HS-27A (cell line): ENCODE measurements around the gene OR10J1.
A peak's percentile ranks its signal among the peaks of the same experiment; 100 is the strongest.
"Not testable (repeated sequence)": the region's sequence is repeated elsewhere in the genome, so short reads cannot be mapped to it uniquely, and the experiment has no call there.

Experiments used
- DNase-seq: peaks from one replicate; pipeline ENCODE4 v3.0.0-alpha.2; 2012; ENCODE audit warnings: low read depth, missing footprints

OR10J1 gene

GRCh38 chr1:159439422-159439821 lies at the start of gene OR10J1:
TSS of gene OR10J1 (plus strand) at chr1:159439722. CDS start at chr1:159439792, 70 bp downstream.
- DNase-seq: no peak

DNA sequence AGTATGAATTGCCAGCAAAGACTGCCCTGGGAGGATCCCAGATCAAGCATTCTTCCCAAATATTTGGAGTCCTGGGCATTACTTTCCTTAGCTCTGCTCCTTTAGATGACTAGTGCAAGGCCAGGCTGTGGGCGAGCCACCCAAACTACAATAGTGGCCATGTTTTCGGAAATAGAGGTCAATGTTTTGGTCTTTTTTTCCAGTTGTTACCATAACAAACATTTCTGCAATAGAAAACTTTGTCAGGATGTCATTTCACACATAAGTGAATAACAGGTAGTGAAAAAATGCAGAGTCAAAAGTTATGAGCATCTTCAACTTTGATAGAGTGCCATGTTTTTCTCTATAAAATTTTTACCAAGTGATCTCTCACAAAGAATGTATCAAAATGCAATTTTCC lies 32.7 kb upstream of the OR10J1 start:
- no peak for DNase-seq

GRCh38 chr1:159408862-159409400 lies 30.6 kb upstream of the OR10J1 start:
- DNase-seq: no peak

DNA sequence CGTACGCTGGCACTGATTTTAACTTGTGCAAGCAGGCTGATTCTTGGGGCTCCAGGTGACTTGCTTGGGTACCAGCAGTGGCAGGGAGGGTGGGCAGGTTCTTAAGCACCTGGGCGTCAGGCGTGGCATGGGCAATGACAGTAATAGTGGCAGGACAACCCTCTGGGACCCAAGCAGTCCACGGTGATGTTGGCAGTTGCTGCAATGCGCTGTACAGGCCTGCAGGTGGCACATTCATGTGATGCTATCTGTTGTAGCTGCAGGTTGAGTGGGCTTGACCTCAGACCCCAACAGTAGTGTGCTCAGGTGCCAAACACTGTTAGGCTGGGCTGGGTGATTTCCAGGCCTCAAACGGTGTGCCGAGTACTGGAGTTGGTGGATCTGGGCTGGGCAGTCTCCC lies 17.7 kb upstream of the OR10J1 start:
- DNase-seq: no peak

DNA sequence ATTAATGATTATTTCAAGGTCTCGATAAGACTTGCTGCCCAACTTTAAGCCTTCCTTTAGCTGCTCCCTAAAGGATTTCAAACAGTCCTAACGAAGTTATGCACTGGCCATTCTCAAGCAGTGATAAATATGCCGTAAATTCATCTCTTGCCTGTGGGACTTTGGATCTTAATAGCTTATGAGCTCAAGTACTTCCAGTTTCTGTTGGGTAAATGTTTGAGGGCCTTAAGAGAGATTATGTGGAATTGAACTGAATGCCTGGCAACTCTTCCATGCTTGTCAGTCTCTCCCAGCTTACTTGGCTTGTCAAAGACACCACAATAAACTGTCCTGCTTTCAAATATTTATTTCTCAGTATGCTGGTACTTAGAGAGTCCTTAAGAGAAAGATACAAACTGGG lies 11.0 kb upstream of the OR10J1 start:
- peak; percentile 9 for DNase-seq

DNA sequence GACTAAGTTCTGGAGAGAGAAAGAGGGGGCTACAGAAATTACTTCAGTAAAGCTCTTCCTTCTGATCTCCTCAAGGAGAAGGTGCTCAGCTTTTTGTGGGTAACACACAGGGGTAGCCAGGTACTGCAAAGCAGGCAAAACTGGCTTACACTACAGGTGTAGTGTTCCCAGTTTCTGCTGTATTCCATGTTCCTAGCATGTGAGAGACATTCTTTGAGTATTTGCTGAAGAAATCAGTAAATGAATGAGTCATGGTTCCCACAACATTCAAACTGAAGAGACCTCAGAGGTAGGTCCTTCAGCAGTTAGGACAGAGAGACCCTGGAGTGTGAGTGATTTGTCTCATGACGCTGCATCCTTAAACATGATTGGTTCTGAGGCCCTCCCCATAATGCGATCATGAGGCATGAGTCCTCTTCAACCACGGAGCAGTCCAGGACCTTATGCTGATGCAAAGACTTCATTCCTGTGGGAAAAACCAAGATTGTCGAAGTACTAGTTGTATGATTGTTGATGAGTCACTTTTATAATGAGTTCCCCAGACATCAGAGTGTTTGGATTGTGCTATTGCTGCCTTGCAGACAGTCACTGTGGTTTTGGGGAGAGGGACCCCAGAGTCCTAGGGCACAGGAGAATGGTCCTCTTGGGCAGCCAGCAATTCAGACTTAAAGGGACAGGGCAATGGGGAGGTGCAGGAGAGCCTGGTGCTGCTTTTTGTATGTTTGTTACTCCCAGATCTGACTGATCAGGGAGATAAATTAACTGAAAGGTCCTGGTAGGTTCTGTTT lies 10.3 kb upstream of the OR10J1 start:
- DNase-seq: peak; percentile 92

DNA sequence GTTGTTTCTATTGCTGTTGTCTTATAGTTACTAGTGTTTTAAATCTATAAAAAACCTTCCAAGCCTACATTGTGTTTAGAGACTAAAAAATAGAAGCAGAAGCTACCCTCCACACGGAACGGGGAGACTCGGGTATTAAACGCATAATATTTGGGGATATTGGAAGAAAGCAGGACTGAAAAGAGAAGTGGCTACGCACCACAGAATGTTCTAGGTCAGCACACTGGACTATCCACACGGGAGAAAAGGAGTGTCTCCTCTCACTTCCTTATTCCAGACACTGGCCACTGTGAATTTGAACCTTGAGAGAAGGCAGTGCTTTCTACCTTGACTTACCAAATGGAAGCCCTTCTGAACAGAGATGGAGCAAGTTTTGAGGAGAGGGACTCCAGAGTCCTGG lies 8.5 kb upstream of the OR10J1 start:
- no peak for DNase-seq

DNA sequence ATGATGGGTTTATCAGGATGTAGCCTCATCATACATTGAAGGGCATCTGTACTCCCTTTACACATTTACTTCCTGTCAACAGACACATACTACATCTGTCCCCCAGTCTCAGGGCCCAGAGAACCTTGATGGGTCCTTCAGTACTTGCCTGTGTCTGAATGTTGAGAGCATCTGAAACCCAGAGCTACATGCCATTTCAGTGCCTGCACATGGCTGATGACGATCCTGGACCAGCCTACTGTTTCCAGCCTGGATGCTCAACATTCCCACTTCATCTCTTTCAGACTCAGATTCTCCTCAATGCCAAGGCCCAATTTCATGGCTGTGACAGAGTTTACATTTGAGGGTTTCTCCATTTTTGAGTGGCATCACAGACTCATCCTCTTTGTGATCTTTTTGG lies 7.6 kb upstream of the OR10J1 start, which contains the start of gene OR10J4:
OR10J4 (plus strand) TSS at position 301 of the 400 bp plus-strand sequence.
- no peak for DNase-seq

- DNase-seq: no peak
These were observed 3.1 kb upstream of the OR10J1 start for GRCh38 chr1:159436469-159436868.

- no peak for DNase-seq
These were observed 1.8 kb downstream of the OR10J1 start for GRCh38 chr1:159441360-159441759.

DNA sequence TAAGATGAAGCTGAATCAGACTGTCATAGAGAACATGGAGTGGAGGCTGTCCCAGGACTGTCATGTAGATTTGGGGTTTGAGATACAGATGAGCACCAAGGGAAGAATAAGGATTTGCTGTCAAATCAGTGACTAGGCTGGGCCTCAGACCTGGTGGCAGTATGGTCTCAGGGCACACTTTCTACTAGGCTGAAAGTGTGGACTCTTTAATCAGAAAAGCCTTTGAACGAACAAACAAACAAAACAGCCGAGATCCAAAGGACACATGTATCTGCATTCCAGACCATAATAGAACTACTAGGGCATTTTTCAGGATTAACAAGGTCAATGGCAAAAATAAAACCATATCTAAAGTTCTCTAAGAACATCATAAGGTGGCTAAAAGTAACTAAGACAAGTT lies 2.9 kb downstream of the OR10J1 start:
- no peak for DNase-seq

DNA sequence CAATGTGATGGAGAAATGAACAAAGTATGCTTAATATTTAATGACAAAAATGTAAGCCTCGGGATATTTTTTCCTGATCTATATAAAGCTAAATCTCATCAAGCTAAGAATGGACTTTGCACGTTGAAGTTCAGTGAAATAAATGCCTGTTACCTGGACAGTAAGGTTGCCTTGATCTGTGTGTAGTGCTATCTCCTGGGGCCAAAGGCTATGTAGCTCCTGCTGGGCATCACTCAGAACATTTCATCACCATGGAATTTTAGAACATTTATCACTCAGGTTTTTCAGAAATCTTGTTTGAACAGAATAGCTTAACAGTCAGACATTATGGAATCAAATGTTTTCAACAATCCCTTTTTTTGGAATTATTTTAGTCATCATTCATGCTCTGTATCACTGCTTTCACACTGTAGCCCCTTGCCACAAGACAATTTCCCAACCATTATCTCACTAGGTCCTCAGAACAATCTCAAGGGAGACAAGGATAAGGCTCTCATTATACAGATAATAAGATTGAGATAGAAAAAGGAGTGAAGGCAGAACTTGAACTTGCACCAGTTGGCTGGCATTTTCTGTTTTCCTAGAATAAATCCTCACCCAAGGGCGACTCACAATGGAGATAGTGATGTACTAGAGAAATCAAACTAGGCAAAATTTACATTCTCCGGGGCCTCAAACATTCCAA lies 3.7 kb downstream of the OR10J1 start:
- no peak for DNase-seq

DNA sequence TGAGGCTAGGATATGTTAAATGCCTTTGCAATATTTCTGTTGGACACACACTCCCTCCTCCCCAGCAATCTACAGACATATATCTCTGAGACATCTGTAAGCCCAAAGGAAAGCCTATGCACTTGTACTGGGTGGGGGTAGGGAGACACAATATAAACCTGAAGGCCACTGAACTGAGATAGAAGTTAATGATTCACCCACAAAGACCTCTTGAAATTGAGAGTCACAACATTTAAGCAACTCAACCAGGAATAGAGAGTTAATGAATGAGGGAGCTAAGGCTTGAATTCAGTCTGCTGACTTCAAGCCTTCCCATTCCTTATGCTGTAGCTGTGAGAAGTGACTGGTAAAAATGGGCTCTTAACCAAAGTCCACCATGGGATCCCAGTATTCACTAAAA lies 5.0 kb downstream of the OR10J1 start:
- DNase-seq: no peak

DNA sequence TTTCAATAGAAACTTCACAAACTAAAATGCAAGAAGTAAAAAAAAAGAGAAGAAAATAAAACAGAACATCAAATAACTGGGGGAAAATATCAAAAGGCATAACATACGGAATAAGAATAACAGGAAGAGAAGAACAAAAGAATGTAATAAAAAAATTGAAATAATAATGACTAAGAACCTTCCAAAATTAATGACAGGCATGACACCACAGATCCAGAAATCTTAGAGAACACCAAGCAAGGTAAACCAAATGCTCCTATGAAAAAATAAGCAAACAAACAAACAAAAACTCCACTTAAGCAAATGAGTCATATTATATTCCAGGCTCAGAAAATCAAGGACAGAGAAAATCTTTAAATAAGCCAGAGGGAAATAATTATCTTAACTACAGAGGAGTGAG lies 8.7 kb downstream of the OR10J1 start:
- no peak for DNase-seq

GRCh38 chr1:159449605-159450004 lies 10.1 kb downstream of the OR10J1 start:
- DNase-seq: not testable (repeated sequence)

GRCh38 chr1:159459551-159459950 lies 20.0 kb downstream of the OR10J1 start:
- DNase-seq: no peak

- DNase-seq: no peak
These were observed 25.7 kb downstream of the OR10J1 start for GRCh38 chr1:159465191-159465603.

DNA sequence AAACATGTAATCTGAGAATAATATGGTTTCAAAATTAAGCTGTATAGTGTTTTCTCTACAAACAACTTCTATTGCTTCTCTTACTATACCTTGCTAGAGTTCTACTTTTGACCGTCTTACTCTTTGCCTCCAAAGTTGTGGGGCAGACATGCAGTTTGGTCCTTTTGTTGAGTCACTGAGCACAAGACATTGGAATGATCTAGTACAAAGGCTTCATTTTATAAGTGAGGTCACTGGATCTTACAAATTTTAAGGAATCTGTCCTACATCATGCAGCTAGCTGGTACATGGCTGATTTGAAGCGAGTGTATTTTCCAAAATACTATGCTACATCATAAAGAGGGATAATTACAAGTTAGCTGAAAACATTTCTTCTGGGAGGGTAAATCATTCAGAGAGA lies 28.8 kb downstream of the OR10J1 start:
- DNase-seq: no peak

- no peak for DNase-seq
These were observed 30.5 kb downstream of the OR10J1 start for GRCh38 chr1:159469921-159470533.

DNA sequence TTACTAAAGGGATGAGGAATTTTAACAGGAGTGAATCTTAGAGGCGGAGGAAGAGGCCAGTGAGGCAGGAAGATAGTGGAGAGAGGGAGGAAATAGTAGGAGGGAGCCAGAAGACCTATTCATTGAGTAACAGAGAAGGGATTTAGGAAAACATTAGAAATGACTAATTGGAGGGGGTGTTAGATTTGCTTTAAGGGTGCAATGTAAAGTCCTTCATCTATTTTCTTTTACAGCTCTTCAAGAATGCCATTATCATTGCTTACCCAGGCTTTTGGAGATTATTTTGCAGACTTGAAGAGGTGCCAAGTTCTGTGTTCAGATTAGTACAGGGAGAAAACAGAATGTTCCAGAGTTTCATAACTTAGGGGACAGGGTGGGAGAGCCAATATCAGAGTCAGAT lies 33.8 kb downstream of the OR10J1 start:
- no peak for DNase-seq

DNA sequence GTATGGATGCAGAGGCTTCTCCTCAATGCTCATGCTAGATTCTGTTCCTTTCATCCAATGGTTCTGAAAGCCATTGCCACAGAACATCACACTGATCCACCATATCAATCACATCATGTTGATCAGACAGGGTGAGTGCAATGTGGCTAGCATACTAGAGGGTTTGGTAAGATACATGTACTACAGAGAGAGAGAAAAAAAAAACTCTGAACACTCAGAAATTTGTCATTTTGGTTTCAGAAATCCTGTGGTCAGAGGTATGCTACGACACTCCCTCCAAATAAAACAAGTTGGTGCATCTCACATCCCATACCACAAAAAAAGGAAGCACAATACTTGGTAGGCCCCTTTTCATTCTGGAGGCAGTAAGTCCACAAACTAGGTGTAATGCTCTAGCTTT lies 35.4 kb downstream of the OR10J1 start:
- no peak for DNase-seq

- DNase-seq: no peak
These were observed 44.0 kb downstream of the OR10J1 start for GRCh38 chr1:159483501-159483900.
